HepG2 (cell line): Measurements from ENCODE around the gene CDH2. TPM values are rescaled to one million over a fixed set of nuclear protein-coding genes. Genes with fewer than 3 reads are reported as not detected.
"Not testable (repeated sequence)": the region's sequence is repeated elsewhere in the genome, so short reads cannot be mapped to it uniquely, and the experiment has no call there.

Source experiments
- ATAC-seq: fragments of 200-7000 bp; cut with Tn5 transposase; 3 replicates; pipeline ENCODE4 v1.9.1; 2020; ENCODE audit warnings: mild to moderate bottlenecking, moderate library complexity
- BruUV-seq: library from RNA; stranded (reverse); fragments of 400-500 nt; replicated peaks from 2 replicates; lab custom pipeline; 2021; lab: Mats Ljungman, UMichigan
- CTCF ChIA-PET: fragments of 300-600 bp; formaldehyde crosslinking; extraction: SDS; loops from one replicate; lab custom pipeline; 2021; ENCODE audit warnings: low total read pairs, inconsistent platforms, low intra/inter-chr PET ratio; lab: Yijun Ruan, JAX
- POLR2A ChIA-PET: fragments of 350-600 bp; sonication (Branson Sonifier 250); formaldehyde crosslinking; loops from one replicate; lab custom pipeline; 2020; ENCODE audit warnings: antibody characterized with exemption, inconsistent platforms; lab: Yijun Ruan, JAX
- DNase-seq: peaks from one replicate; pipeline ENCODE4 v3.0.0-alpha.2; 2015; ENCODE audit warnings: low spot score
- FAIRE-seq: peaks from 3 replicates; lab custom pipeline; 2011; peaks lifted over from hg19 to GRCh38; lab: Jason Lieb, UNC
- H2AFZ ChIP-seq: one replicate; pipeline ENCODE4 v1.6.1; 2011; ENCODE audit warnings: low read length, inconsistent platforms
- H3K27ac ChIP-seq: fragments of 300-600 bp; 3 replicates; pipeline ENCODE4 v1.8.0; 2011; ENCODE audit warnings: mixed run types, mild to moderate bottlenecking, mixed read lengths, low read length, inconsistent platforms; ENCODE audit not compliant: insufficient read depth; ENCODE audit errors: extremely low read length
- H3K27me3 ChIP-seq, 2 experiments: fragments of 200-600 bp in 1 of 2; 2 replicates in 1 of 2; 3 replicates in 1 of 2; pipeline versions ENCODE4 v1.6.0 to v1.8.0; 2011; ENCODE audit warnings: low read length in 2 of 2, mild to moderate bottlenecking in 2 of 2, moderate library complexity in 2 of 2, inconsistent platforms in 1 of 2; ENCODE audit not compliant: insufficient read depth in 2 of 2, control insufficient read depth in 1 of 2
- H3K36me3 ChIP-seq, 2 experiments: fragments of 200-600 bp in 1 of 2; replicated peaks in 1 of 2; 2 replicates in 1 of 2; 3 replicates in 1 of 2; pipeline versions ENCODE4 v1.5.1 to v1.8.0; 2011; ENCODE audit warnings: low read length in 2 of 2, inconsistent platforms in 1 of 2; ENCODE audit not compliant: insufficient read depth in 2 of 2, control insufficient read depth in 1 of 2
- H3K4me1 ChIP-seq: 2 replicates; pipeline ENCODE4 v1.5.1; 2012; ENCODE audit warnings: low read length, inconsistent platforms; ENCODE audit not compliant: insufficient read depth
- H3K4me2 ChIP-seq: 2 replicates; pipeline ENCODE4 v1.6.0; 2011; ENCODE audit warnings: low read depth, low read length, inconsistent platforms
- H3K4me3 ChIP-seq, 3 experiments: fragments of 200-600 bp in 1 of 3; sonication (generic), shearing (Covaris generic) in 1 of 3; replicated peaks in 1 of 3; 2 replicates each; pipeline ENCODE4 v1.5.1; 2011 to 2016; ENCODE audit warnings: low read length in 3 of 3, inconsistent platforms in 2 of 3, low read depth in 2 of 3, mild to moderate bottlenecking in 2 of 3, control low read depth in 1 of 3, mixed read lengths in 1 of 3; ENCODE audit not compliant: insufficient read depth in 1 of 3
- H3K79me2 ChIP-seq: one replicate; pipeline ENCODE4 v1.6.1; 2011; ENCODE audit warnings: low read length, inconsistent platforms; ENCODE audit not compliant: insufficient read depth
- H3K9ac ChIP-seq: 2 replicates; pipeline ENCODE4 v1.6.0; 2011; ENCODE audit warnings: mild to moderate bottlenecking, low read depth, low read length, inconsistent platforms; ENCODE audit not compliant: insufficient read depth
- H3K9me3 ChIP-seq: 2 replicates; pipeline ENCODE4 v1.5.1; 2012; ENCODE audit warnings: mild to moderate bottlenecking, low read length
- H4K20me1 ChIP-seq: 2 replicates; pipeline ENCODE4 v1.6.0; 2011; ENCODE audit warnings: inconsistent platforms, mild to moderate bottlenecking, low read length, moderate library complexity; ENCODE audit not compliant: insufficient read depth
- BHLHE40 ChIP-seq: IDR thresholded peaks from 2 replicates; pipeline ENCODE4 v1.6.1; 2011; ENCODE audit warnings: low read length, improper control_type of control experiment
- DPF2 ChIP-seq: sonication (generic); formaldehyde crosslinking; IDR thresholded peaks from 2 replicates; pipeline ENCODE4 v1.4.0; 2020; ENCODE audit warnings: mild to moderate bottlenecking, low read depth, missing genetic modification reagents, borderline replicate concordance
- EHMT2 ChIP-seq: fragments of 200-600 bp; sonication (generic); IDR thresholded peaks from 2 replicates; pipeline ENCODE4 v1.7.0; 2017; ENCODE audit warnings: antibody characterized with exemption, low read depth, low read length, borderline replicate concordance
- JDP2 ChIP-seq: sonication (generic); formaldehyde crosslinking; IDR thresholded peaks from 2 replicates; pipeline ENCODE4 v1.8.1; 2022; ENCODE audit warnings: missing genetic modification reagents, borderline replicate concordance
- KAT7 ChIP-seq: IDR thresholded peaks from 2 replicates; pipeline ENCODE4 v1.6.1; 2018; ENCODE audit warnings: borderline replicate concordance, missing compliant biosample characterization
- MYNN ChIP-seq: sonication (generic); formaldehyde crosslinking; IDR thresholded peaks from 2 replicates; pipeline ENCODE4 v1.4.0; 2020; ENCODE audit warnings: mild to moderate bottlenecking, low read depth, missing genetic modification reagents
- MZF1 ChIP-seq: sonication (generic); formaldehyde crosslinking; IDR thresholded peaks from 2 replicates; pipeline ENCODE4 v1.8.1; 2023; ENCODE audit warnings: mild to moderate bottlenecking, missing genetic modification reagents, borderline replicate concordance
- RAD51 ChIP-seq: fragments of 450-650 bp; IDR thresholded peaks from 2 replicates; pipeline ENCODE4 v1.6.1; 2016; ENCODE audit warnings: borderline replicate concordance
- SALL2 ChIP-seq: sonication (generic); formaldehyde crosslinking; IDR thresholded peaks from 2 replicates; pipeline ENCODE4 v1.8.1; 2023; ENCODE audit warnings: mild to moderate bottlenecking, missing genetic modification reagents, inconsistent platforms
- STAT5B ChIP-seq: sonication (generic); formaldehyde crosslinking; IDR thresholded peaks from 2 replicates; pipeline ENCODE4 v1.4.0; 2020; ENCODE audit warnings: missing genetic modification reagents
- ZNF143 ChIP-seq: sonication (generic); formaldehyde crosslinking; IDR thresholded peaks from 2 replicates; pipeline ENCODE4 v1.4.0; 2020; ENCODE audit warnings: missing genetic modification reagents
- ZNF550 ChIP-seq: sonication (generic); formaldehyde crosslinking; IDR thresholded peaks from 2 replicates; pipeline ENCODE4 v1.4.0; 2020; ENCODE audit warnings: mild to moderate bottlenecking, missing genetic modification reagents, borderline replicate concordance
- ZNF619 ChIP-seq: sonication (generic); formaldehyde crosslinking; IDR thresholded peaks from 2 replicates; pipeline ENCODE4 v1.4.0; 2020; ENCODE audit warnings: mild to moderate bottlenecking, missing genetic modification reagents
- ZNF672 ChIP-seq: sonication (generic); formaldehyde crosslinking; IDR thresholded peaks from 2 replicates; pipeline ENCODE4 v1.8.1; 2022; ENCODE audit warnings: missing genetic modification reagents
- WGBS: methylation state at CpG from one replicate; pipeline ENCODE4 v1.1.6; 2017; ENCODE audit warnings: low lambda C conversion rate; 5-methylcytosine and 5-hydroxymethylcytosine counted together
- in situ Hi-C: cut with HindIII; loops from 2 replicates; pipeline ENCODE4 v1.10.0; 2017; ENCODE audit warnings: low pct_unique_long_range_greater_than_20kb; ENCODE audit not compliant: extremely low pct_ligation_motif_present
- intact Hi-C: fragments of 100-400 bp; cut with micrococcal nuclease; formaldehyde crosslinking; loops from one replicate; pipeline ENCODE4 v1.10.0; 2022; ENCODE audit not compliant: unreplicated experiment
- polyA plus RNA-seq, 8 experiments: library from polyadenylated mRNA; depleted of rRNA in 3 of 8; stranded (reverse) in 7 of 8; unstranded in 1 of 8; fragments of >200 nt; fragmentation: Illumina TruSeq in 4 of 8; extraction: Trizol in 4 of 8; gene quantifications; 2 replicates each; pipeline versions ENCODE4 v1.2.1 to v1.2.3, GENCODE V29; 2011 to 2016; ENCODE audit warnings: low read depth in 4 of 8, missing spikeins in 1 of 8, mixed read lengths in 1 of 8; ENCODE audit not compliant: insufficient read depth in 1 of 8
- total RNA-seq, 5 experiments: library from RNA; depleted of rRNA; stranded (reverse); fragments of >200 nt; fragmentation: Illumina TruSeq; extraction: Trizol; gene quantifications; 2 replicates each; pipeline ENCODE4 v1.2.3, GENCODE V29; 2016; ENCODE audit warnings: low read depth in 1 of 5
- TF ChIP-seq, protein P1 (sequence below): sonication (generic); formaldehyde crosslinking; IDR thresholded peaks from 2 replicates; pipeline ENCODE4 v1.5.1; 2020; ENCODE audit warnings: mild to moderate bottlenecking, missing genetic modification reagents, borderline replicate concordance

The CDH2 gene
- total and polyA plus RNA-seq, 2 of the 13 experiments (the other 11 are each of a cell fraction or from before 2014, with no cell fraction given), result 18.6 to 36.1 TPM

GRCh38 chr18:27921392-27921791 lies 255.5 kb downstream of the CDH2 start (continued):
- TF ChIP-seq BHLHE40 (no peak), ZNF550 (CRISPR knock-in tag) (no peak), MZF1 (CRISPR knock-in tag) (no peak), ZNF672 (CRISPR knock-in tag) (no peak), EHMT2 (no peak)
- TF ChIP-seq, protein P1, sequence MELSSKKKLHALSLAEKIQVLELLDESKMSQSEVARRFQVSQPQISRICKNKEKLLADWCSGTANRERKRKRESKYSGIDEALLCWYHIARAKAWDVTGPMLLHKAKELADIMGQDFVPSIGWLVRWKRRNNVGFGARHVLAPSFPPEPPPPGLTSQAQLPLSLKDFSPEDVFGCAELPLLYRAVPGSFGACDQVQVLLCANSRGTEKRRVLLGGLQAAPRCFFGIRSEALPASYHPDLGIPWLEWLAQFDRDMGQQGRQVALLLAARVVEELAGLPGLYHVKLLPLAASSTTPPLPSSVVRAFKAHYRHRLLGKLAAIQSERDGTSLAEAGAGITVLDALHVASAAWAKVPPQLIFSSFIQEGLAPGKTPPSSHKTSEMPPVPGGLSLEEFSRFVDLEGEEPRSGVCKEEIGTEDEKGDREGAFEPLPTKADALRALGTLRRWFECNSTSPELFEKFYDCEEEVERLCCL (CRISPR knock-in tag), result no peak
- TF ChIP-seq, all 625 proteins: peak for 0

DNA sequence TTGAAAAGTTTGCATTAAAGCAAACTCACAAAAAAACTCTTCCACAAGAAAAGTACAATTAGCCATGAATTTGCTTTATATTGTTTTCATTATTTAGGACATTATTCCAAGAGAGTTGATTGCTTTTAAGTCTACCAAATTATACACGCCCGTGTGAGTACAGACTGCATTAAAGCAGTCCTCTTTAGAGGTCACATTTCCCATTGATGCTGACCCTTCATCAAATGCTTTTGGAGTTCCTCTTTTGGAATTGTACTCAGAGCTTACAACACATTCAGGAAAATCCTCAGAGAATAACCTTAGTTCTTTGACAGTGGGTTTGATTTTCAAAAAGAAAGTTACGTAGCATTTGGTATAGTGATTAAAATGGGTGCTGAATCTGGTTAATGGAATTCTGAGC lies 256.1 kb downstream of the CDH2 start:
- Histone ChIP-seq H4K20me1 (no peaks in the 10 kb centered on the region), H3K79me2 (no peaks in the 10 kb centered on the region), H3K4me3 (no peak overlapping the region), H3K27ac (no peak overlapping the region), H2AFZ (no peak overlapping the region), H3K4me2 (no peak overlapping the region), H3K4me1 (peaks cover 12% of the 10 kb centered on the region; the same call in 1 of the 2 replicates), H3K9me3 (no peaks in the 10 kb centered on the region), H3K36me3 (no peaks in the 10 kb centered on the region), H3K9ac (no peak overlapping the region), H3K27me3 (peaks cover 0 to 3% of the 10 kb centered on the region in 2 experiments; a peak in 1 of 5 replicates)
- no peak for TF ChIP-seq ZNF619 (CRISPR knock-in tag)
- TF ChIP-seq ZNF143 (CRISPR knock-in tag), result no peak
- TF ChIP-seq KAT7 (CRISPR knock-in tag), result no peak
- no peak for TF ChIP-seq MYNN
- TF ChIP-seq STAT5B (CRISPR knock-in tag), result no peak
- no peak for TF ChIP-seq RAD51
- no peak for TF ChIP-seq SALL2 (CRISPR knock-in tag)
- TF ChIP-seq JDP2 (CRISPR knock-in tag), result no peak
- no peak for TF ChIP-seq DPF2 (CRISPR knock-in tag)
- no peak for ATAC-seq
- FAIRE-seq, result no peak
- in situ Hi-C loops, result no loop called here
- CTCF ChIA-PET, result no interaction called here
- intact Hi-C loops, result no loop called here
- POLR2A ChIA-PET, result no interaction called here
- DNase-seq, result no peak
- 55% methylated on average over 3 of the region's 3 CpGs for WGBS
- no TSS peak for BruUV-seq

DNA sequence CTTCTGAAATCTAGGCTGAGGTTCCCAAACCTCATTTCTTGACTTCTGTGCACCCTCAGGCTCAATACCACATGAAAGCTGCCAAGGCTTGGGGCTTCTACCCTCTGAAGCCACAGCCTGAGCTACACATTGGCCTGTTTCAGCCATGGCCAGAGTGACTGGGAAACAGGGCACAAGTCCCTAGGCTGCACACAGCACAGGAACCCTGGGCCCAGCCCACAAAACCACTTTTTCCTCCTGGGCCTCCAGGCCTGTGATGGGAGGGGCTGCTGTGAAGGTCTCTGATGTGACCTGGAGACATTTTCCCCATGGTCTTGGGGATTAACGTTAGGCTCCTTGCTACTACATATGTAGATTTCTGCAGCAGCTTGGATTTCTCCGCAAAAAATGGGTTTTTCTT lies 270.7 kb downstream of the CDH2 start:
- peaks cover 21% of the 10 kb centered on the region for H3K9me3 ChIP-seq
- POLR2A ChIA-PET, H3K27ac ChIP-seq, H3K4me2 ChIP-seq, BruUV-seq, FAIRE-seq, DNase-seq, H3K4me1 ChIP-seq, H3K4me3 ChIP-seq, H2AFZ ChIP-seq, H3K27me3 ChIP-seq, H3K36me3 ChIP-seq, H4K20me1 ChIP-seq, CTCF ChIA-PET, H3K79me2 ChIP-seq, H3K9ac ChIP-seq, ATAC-seq, intact Hi-C loops, in situ Hi-C loops: not testable (repeated sequence)
- 6% methylated on average over 2 of the region's 2 CpGs for WGBS
